Activated CD4-positive, alpha-beta T cell treated with anti-CD3 and anti-CD28 coated beads, Interleukin-2, amount 50 U/mL, for 16 hours (primary cell): ENCODE measurements around the gene KLF5.

Experiments used
- DNase-seq: peaks from one replicate; pipeline ENCODE4 v3.0.0-alpha.2; 2020

The KLF5 gene

GRCh38 chr13:73060251-73061160, 1.7 kb downstream of the KLF5 start:
- DNase-seq = no peak

- no peak for DNase-seq
Measured at GRCh38 chr13:73061473-73061872, 2.7 kb downstream of the KLF5 start.

- DNase-seq = no peak
Measured at GRCh38 chr13:73061876-73062275, 3.1 kb downstream of the KLF5 start.

GRCh38 chr13:73062468-73062867, 3.7 kb downstream of the KLF5 start:
- DNase-seq = no peak

- no peak for DNase-seq
Measured at GRCh38 chr13:73063166-73063565, 4.4 kb downstream of the KLF5 start.

- no peak for DNase-seq
Measured at GRCh38 chr13:73065036-73065435, 6.2 kb downstream of the KLF5 start.

GRCh38 chr13:73065665-73066340, 7.0 kb downstream of the KLF5 start:
- no peak for DNase-seq

GRCh38 chr13:73069206-73069805, 10.5 kb downstream of the KLF5 start:
- no peak for DNase-seq

- DNase-seq = no peak
Measured at GRCh38 chr13:73070451-73071098, 11.8 kb downstream of the KLF5 start.

GRCh38 chr13:73072239-73072900, 13.6 kb downstream of the KLF5 start:
- no peak for DNase-seq

GRCh38 chr13:73073050-73073449, 14.2 kb downstream of the KLF5 start:
- DNase-seq = no peak

- no peak for DNase-seq
Measured at GRCh38 chr13:73074014-73074413, 15.2 kb downstream of the KLF5 start.

GRCh38 chr13:73074926-73075325, 16.1 kb downstream of the KLF5 start:
- DNase-seq = no peak

GRCh38 chr13:73075546-73075945, 16.7 kb downstream of the KLF5 start:
- no peak for DNase-seq

GRCh38 chr13:73075954-73076353, 17.1 kb downstream of the KLF5 start:
- DNase-seq = no peak

GRCh38 chr13:73077865-73078264, 19.1 kb downstream of the KLF5 start:
- DNase-seq = no peak

- DNase-seq = no peak
Measured at GRCh38 chr13:73079359-73079758, 20.6 kb downstream of the KLF5 start.

- no peak for DNase-seq
Measured at GRCh38 chr13:73081256-73081915, 22.6 kb downstream of the KLF5 start.

GRCh38 chr13:73082471-73082870, 23.7 kb downstream of the KLF5 start:
- DNase-seq = no peak

GRCh38 chr13:73082895-73083294, 24.1 kb downstream of the KLF5 start:
- no peak for DNase-seq

GRCh38 chr13:73088332-73088935, 29.6 kb downstream of the KLF5 start:
- no peak for DNase-seq

- no peak for DNase-seq
Measured at GRCh38 chr13:73089213-73089612, 30.4 kb downstream of the KLF5 start.
